Breast epithelium (tissue), 3 donors: Measurements from ENCODE around the gene DDC.

Source experiments
- CTCF ChIP-seq, 3 donors: fragments of 450-650 bp; IDR thresholded peaks; one replicate each; pipeline ENCODE4 v1.5.1; 2016 to 2017; ENCODE audit warnings: antibody characterized with exemption in 3 of 3, mild to moderate bottlenecking in 3 of 3, moderate library complexity in 3 of 3
- POLR2AphosphoS5 ChIP-seq, 3 donors: sonication (generic); formaldehyde crosslinking; IDR thresholded peaks; one replicate each; pipeline ENCODE4 v1.6.1; 2017; ENCODE audit warnings: antibody characterized with exemption in 3 of 3

GRCh38 chr7:50461695-50462094 lies 103.5 kb downstream of the DDC start:
- TF ChIP-seq CTCF (IDR thresholded peaks at IDR 0.05): no peak
- TF ChIP-seq POLR2AphosphoS5 (IDR thresholded peaks at IDR 0.05): no peak
